CD4-positive, alpha-beta T cell treated with Interleukin-17A for 1 hour (primary cell): ENCODE results near the gene PPP1R14C.
"Not testable (repeated sequence)": the region's sequence is repeated elsewhere in the genome, so short reads cannot be mapped to it uniquely, and the experiment has no call there.

Source experiments
- DNase-seq: peaks from one replicate; pipeline ENCODE4 v3.0.0-alpha.2; 2020

PPP1R14C gene, protein sequence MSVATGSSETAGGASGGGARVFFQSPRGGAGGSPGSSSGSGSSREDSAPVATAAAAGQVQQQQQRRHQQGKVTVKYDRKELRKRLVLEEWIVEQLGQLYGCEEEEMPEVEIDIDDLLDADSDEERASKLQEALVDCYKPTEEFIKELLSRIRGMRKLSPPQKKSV

DNA sequence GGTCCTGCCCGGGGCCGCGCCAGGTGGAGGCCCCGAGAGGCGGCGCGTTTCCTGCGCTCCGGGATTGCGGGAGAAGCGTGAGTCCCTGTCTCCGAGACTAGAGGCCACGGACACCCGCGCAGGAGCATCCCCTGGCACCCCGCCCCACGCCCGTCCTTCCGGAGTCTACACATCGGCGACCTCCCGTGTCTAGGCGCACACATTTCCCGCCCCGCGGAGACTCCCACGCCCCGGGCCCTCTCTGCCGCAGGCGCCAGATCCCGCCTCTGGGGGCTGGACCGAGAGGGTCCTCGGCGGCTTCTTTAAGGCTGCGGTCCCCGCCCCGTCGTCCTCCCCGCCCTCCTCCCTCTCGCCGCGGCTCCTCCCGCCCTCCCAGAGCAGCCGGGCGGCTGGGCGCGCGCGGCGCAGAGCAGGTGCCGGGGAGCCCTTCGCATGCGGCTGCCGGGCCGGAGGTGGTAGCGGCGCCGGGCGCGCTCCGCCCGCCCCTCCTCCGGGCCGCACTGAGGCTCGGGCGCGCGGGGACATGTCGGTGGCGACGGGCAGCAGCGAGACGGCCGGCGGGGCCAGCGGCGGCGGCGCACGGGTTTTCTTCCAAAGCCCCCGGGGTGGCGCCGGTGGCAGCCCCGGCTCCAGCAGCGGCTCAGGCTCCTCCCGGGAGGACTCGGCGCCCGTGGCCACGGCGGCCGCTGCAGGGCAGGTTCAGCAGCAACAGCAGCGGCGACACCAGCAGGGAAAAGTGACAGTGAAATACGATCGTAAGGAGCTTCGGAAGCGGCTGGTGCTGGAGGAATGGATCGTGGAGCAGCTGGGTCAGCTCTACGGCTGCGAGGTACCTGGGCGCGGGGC, at the start of gene PPP1R14C:
PPP1R14C (plus strand) TSS at position 375 of the 846 bp plus-strand sequence; CDS start at position 524, 149 bp downstream.
- DNase-seq: peak; percentile 5

DNA sequence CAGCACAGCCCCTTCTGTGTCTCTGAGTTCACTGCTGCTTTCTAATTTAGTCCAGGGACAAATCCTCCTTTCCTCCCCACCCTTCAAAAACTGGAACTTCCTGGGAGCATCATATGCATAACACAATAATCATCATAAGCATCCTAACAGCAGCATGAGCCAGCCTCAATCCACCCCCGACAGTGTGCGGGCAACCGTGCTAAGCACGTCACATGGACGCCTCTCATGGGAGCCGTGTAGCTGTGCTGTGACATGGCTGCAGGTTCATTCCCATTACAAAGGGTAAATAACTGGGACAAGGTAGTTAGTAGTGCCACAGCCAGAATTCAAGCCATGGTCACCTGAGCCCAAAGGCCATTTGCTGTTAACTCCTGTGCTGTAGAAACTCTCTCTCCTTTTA, 49.4 kb upstream of the PPP1R14C start:
- DNase-seq: no peak

DNA sequence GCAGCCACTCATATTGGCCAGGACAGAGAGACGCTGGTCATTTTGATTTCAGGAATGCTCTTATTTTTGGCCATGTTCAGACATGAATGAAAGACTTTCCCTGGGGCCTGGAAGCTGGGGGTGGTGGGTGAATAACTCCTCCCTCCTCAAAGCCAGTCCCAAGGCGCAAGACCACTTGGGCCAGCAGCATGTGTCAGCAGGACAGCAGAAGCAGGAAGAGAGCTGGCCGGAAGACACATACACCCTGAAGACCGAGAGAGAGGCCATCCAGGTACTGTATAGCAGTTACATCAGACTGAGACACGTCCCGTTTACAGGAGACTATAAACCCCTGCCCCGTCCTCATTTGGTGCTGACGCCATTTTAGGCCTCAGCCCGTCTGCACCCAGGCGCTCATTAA, 44.7 kb upstream of the PPP1R14C start:
- no peak for DNase-seq

DNA sequence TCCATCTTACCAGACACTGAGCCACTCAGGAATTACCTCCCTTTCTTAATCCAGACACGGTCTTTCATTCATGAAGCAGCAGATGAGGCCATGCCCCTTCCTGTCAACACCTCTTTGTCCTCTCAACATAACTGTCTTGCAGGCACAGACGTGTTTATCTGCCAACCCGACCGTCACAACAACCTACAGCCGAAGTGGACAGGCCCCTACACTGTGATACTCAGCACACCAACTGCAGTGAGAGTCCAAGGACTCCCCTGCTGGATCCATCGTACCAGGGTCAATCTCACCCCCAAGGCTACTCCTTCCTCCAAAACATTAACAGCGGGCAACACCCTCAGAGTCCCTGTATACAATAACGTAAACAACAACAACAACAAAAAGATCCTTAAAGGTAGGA, 43.3 kb upstream of the PPP1R14C start:
- no peak for DNase-seq

DNA sequence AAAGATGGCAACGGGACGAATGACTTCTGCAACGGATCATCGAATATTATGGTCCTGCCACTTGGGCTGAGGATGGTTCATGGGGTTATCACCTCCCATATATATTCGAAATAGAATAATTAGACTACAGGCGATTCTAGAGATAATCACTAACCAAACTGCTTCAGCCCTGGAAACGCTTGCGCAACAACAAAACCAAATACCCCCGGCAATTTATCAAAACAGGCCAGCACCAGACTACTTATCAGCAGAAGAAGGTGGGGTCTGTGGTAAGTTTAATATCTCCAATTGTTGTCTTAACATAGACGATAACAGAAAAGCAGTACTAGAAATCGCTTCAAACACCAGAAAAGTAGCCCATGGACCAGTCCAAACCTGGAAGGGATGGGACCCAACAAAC, 42.9 kb upstream of the PPP1R14C start:
- DNase-seq: no peak

DNA sequence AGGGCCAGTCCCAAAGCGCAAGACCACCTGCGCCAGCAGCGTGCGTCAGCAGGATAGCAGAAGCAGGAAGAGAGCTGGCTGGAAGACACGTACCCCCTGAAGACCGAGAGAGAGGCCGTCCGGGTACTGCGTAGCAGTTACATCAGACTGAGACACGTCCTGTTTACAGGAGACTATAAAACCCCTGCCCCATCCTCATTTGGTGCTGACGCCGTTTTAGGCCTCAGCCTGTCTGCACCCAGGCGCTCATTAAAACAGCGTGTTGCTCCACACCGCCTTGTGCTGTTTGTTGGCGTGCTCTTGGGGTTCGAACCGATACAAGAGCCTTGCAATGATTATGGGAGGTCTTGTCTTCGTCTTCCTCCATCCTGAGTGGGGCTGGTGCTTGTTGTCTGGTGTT, 42.1 kb upstream of the PPP1R14C start:
- no peak for DNase-seq

DNA sequence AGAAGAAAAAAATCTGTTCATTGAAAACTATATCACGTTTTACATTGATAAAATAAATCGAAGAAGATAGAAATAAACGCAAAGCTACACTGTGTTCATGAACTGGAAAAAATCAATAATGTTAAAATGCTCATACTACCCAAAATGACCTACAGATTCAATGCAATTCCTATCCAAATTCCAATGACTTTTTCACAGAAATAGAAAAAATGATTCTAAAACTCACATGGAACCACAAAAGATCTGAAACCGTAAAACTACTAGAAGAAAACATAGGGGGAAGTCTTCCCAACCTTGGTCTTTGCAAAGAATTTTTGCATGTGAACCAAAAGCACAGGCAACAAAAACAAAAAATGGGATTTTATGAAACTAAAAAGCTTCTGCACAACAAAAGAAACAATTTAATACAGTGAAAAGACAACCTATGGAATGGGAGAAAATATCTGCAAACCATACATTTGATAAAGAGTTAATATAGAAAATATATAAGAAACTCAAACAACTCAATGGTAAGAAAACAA, 40.0 kb upstream of the PPP1R14C start:
- DNase-seq: no peak

DNA sequence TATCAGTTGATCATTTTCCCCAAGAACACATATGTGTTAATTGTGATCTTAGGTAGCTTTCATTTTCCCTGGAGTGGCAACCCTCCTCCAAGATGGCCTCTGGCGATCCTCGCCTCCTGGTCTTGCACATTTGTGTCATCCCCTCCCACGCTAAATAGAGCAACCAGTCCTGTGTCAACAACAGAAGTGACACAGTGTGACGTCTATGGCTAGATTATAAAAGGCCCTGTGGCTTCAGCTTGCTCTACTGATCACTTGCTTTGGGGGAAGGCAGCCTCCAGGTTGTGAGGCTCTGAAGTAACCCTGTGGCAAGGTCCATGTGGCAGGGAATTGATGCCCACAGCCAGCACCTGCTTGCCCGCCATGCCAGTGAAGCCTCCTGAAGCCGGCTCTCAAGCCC, 30.6 kb upstream of the PPP1R14C start:
- no peak for DNase-seq

DNA sequence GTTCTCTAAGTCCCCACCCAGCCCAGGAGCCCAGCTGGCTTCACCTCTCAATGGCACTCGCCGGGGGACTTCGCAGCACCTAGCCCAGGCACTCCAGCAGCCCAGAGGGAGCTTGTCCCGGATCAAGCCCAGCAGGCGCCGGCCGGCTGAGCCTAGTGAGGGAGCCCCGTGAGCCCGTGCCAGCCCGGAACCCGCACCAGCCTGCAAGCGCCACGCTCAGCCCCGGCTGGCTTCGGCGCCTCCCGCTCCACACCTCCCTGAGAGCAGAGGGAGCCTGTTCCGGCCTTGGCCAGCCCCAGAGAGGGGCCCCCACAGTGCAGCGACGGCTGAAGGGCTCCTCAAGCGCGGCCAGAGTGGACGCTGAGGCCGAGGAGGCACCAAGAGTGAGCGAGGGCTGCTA, 27.1 kb upstream of the PPP1R14C start:
- DNase-seq: no peak

DNA sequence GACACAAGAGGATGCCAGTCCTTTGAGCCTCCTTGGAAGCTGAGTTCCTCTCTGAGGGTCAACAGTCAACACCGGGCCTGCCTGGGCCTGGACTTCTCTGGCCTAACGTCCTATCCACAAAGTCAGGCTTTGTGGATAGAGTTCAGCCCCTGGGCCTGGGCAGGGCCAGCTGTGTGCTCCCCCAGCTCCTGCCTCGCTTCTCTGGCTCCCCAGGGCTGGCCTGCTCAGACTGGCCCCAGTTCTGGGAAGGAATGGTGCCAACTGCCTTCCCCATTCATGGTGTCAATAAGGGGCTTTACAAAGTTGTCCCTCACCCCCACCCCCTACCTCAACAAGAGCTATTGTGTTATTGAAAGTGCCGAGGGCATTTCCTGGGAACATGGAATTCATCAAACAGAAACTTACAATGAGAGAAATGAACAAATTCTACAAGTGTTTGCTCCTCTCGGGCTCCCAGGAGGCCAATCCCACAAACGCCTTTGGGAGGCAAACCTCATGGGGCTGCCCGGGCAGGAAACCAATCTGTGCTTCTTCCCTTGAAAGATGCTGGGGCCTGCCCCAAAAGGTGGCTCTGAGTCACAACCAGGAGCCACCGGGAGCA, 26.5 kb upstream of the PPP1R14C start:
- no peak for DNase-seq

DNA sequence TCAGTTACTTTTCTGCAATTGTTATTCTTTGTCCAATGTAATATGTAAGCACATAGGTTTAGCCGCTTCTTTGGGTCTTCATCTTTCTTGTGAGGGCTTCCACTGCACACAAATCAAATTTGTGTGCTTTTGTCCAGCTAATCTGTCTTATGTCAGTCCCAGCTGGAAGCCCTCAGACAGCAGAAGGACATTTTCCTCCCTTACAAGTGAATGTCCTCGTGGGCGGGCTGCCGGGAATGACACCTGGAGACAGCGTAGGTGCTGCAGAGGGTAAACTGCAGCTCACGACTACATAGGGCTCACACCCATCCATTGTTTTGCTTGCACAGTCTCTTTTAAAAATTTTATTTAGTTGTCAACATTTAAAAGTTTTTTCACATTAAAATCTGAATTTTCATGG, 24.6 kb upstream of the PPP1R14C start:
- DNase-seq: no peak

DNA sequence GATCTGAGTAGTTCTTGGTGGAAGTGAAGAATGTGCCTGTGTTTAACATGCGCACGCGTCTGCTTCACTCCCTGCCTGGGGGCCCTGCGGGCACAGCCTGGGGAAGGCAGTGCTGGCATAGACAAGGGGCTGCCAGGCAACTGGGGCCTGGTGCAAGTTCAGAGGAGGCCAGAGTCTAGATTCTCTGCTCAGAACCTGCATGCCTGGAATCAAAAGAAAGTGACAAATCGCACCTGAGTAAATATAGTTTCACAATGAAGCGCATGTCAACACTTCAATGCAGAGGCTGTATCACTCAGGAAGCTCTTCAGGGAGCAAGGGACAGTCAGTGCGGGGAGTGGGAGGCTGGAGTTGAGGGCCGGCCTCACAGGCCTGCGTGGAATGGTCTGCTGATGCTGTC, 24.2 kb upstream of the PPP1R14C start:
- DNase-seq: no peak

DNA sequence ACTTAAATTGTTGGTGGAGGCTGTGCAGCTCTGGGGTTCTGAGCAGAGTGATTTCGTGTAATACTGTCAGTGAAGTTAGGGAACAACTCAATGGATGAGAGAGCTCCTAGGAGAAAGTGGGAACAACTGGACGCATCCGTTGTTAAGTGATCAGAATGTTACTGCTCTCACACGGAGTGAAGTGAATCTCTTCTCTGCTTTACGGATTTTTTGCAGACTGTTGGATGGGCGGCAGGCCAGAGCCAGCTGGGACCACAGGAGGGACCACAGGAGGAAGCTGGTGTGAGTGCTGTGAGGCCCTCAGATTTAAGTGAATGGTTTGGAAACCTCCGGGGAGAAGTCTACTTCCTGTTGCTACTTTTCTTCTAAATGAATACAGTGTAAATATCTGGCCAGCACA, 23.7 kb upstream of the PPP1R14C start:
- DNase-seq: no peak

DNA sequence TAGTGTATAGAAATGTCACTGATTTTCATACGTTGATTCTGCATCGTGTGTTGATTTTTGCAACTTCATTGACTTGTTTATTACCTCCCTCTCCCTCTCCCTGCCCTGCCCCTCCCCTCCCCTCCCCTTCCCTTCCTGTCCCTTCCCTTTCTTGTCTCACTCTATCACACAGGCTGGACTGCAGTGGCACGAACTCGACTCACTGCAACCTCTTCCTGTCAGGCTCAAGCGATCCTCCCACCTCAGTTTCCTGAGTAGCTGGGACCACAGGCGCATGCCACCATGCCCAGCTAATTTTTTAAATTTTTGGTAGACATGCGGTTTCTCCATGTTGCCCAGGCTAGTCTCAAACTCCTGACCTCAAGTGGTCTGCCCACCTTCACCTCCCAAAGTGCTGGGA, 19.2 kb upstream of the PPP1R14C start:
- no peak for DNase-seq

DNA sequence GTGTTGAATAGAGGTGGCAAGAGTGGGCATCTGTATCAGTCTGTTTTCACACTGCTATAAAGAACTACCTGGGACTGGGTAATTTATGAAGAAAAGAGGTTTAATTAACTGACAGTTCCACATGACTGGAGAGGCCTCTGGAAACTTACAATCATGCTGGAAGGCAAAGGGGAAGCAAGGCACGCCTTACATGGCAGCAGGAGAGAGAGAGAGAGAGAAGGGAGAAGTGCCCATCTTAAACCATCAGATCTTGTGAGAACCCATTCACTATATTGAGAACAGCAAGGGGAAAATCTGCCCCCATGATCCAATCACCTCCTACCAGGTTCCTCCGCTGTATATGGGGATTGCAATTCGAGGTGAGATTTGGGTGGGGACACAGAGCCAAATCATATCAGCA, 18.6 kb upstream of the PPP1R14C start:
- no peak for DNase-seq

DNA sequence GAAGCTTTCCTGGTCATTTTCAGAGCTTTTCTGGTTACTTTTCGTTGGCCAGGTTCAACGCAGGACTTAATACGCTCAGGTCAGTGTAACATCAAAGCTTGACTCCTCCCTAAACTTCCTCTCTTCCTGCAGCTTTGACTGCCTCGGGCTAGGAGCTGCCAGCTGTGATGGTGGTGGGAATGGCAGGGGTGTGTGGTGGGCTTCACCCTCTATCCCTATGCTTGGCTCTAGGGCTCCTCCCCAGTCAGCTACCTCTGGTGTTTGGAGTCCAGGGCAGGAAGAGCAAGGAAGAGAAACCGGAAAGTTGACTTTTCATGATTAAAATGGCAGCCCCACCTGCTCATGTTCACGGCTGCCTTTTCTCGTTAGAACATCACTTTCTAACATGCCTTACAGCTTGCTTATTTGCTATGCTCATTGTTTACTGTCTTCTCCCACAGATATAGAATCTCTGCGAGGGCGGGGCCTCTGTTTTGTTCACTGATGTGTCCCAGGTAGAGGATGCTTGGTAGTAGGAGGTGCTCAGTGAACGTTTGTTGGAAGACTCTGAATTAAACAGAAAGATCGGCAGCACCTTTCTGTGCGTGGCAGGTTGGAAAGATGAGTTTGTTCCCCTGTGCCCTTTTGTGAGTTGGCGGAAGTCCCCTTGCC, 16.1 kb upstream of the PPP1R14C start:
- no peak for DNase-seq

DNA sequence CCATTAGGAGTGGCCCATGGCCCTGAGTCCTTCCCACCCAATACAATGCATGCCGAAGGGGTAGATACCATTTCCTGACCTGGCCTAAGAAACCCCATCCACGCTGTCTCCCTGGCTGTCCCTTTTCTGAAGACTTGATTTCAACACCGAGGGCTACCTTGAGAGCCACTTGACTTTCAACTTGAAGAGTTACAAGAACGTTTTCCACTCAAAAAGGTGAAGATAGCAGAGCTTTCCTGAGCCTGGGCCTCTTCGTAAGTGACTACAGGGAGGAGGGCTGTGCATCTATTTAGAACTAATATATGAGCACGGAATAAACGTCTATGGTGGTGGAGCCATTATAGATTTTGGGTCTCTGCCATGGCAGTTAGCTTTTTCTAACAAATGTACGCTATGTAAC, 14.4 kb upstream of the PPP1R14C start:
- no peak for DNase-seq

DNA sequence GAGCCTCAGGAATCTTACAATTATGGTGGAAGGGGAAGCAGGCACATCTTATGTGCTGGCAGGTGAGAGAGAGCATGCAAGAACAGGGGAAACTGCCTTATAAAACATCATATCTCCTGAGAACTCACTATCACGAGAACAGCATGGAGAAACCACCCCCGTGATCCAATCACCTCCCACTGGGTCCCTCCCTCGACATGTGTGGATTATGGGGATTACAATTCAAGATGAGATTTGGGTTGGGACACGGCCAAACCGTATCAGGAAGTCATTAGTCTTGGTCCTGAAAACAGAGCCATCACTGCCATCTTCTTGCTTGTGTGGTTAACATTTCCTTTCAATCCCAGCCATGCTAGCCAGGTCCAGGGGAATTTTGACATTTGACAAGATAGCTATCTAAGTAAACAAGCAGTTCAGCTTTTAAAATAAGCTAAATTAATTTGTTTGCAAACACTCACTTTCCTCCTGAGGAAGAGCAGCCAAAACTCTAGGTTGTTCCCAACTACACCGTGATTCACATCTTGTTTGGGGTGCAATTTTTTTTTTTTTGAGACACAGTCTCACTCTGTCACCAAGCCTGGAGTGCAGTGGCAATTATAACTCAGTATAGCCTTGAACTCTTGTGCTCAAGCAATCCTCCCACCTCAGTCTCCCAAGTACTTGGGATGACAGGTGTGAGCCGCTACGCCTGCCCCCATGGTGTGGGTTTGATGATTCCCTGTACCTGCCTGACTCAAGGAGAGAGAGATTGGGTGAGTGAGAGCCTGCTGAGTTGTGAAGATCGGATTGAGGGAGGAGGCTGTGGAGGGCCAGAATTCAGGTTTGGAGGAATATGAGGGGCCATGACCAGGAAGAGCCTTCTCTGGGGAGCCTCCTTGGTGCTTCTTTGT, 13.0 kb upstream of the PPP1R14C start:
- no peak for DNase-seq

DNA sequence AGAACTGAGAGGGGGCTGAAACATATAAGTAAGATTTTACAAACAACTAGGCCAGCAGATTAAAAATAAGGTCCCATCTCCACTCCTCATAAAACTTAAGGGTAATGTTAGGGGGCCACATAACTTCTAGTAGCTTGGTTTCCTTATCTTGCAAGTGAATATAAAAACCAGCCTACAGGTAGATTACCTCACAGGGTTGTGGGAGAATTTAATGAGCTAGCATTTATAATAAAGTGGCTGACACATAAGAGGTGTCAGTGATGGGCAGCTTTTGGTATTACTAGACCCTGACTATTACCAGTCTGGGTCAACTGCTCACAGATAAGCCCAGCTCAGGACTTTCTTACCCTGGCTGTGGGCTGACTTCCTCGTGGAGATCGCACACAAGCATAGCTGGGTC, 9.2 kb upstream of the PPP1R14C start:
- DNase-seq: no peak

DNA sequence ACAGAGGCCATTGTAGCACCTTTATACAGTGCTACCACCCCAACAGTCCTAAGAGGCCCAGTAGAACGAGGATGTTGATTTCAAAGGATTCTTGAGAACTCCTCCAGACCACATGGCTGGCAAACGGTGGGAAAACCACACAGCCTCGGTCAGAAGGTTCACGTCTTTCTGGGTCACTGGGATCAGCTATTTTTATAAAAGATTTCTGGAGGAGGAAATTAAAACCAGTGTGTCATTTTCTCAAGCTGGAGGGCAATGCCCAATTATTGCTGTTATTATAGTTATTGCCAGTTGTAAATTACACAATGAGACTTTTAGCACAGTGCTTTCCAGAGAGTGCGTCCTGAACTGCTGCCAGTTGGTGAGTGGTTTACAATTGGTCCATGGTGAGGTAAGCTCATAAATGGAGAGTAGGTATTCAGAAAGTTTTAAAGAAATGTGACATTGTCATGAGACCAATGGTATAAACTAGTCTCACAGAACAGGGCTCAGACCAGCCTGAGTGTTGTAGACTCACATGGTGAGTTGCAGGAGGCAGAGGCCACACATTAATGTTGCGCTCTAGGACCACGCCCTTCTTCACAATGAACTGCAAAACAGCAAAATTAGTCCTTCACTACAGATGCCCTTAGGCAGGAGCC, 8.4 kb upstream of the PPP1R14C start:
- DNase-seq: no peak

DNA sequence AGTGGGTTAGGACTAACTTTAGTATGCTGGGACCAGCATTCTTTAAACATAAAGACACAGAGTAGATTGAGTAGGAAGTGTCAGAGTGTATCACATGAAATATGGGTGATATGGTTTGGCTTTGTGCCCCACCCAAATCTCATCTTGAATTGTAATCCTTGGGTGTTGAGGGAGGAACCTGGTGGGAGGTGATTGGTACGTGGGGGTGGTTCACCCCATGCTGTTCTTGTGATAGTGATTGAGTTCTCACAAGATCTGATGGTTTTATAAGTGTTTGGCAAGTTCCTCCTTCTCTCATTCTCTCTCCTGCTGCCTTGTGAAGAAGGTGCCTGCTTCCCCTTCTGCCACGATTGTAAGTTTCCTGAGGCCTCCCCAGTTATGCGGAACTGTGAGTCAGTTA, 5.1 kb upstream of the PPP1R14C start:
- DNase-seq: not testable (repeated sequence)

DNA sequence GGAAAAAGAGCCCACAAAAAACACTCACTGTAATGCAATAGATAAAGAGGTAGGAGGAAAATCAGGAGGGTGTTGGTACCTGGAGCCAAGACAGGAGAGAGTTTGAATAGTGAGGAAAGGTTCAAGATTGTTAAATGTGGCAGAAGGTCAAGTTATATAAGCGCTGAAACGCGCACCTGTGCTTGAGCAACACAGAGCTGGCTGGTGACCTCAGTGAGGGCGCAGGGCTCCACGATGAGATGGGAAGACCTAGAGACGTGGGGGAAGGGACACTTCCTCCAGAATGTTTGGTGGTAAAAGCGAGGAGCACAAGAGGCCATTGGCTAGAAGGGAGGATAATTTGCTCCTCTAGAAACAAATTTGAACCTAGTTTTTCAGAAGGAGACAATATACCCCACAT, 4.2 kb upstream of the PPP1R14C start:
- no peak for DNase-seq
